HUDEP-2 (cell line): ENCODE measurements around the gene HSD17B11.
"Not testable (repeated sequence)": the region's sequence is repeated elsewhere in the genome, so short reads cannot be mapped to it uniquely, and the experiment has no call there.

Experiments
- DNase-seq, 76 experiments: peaks; one replicate each; lab custom pipeline; 2025; ENCODE audit not compliant: unreplicated experiment in 76 of 76; lab: John Stamatoyannopoulos, UW

HSD17B11 gene

GRCh38 chr4:87363552-87363951, 27.4 kb downstream of the HSD17B11 start:
- DNase-seq: no peak

GRCh38 chr4:87360338-87360935, 30.6 kb downstream of the HSD17B11 start:
- no peak for DNase-seq

- DNase-seq: no peak
These were observed 31.7 kb downstream of the HSD17B11 start for GRCh38 chr4:87359258-87359657.

GRCh38 chr4:87356832-87357526, 34.0 kb downstream of the HSD17B11 start:
- DNase-seq: no peak

- no peak for DNase-seq
These were observed 36.6 kb downstream of the HSD17B11 start for GRCh38 chr4:87354168-87355102.

- DNase-seq: peak in 50 of 76 experiments; percentile 2 to 62 (median 22)
These were observed 37.4 kb downstream of the HSD17B11 start for GRCh38 chr4:87353592-87353991.

GRCh38 chr4:87345139-87345538, 45.8 kb downstream of the HSD17B11 start:
- DNase-seq: no peak

GRCh38 chr4:87342872-87343271, 48.1 kb downstream of the HSD17B11 start:
- no peak for DNase-seq

- peak in 72 of 76 experiments; percentile 7 to 83 (median 53) for DNase-seq
These were observed 48.9 kb downstream of the HSD17B11 start for GRCh38 chr4:87341954-87342635.

GRCh38 chr4:87339440-87339839, 51.5 kb downstream of the HSD17B11 start:
- no peak for DNase-seq

GRCh38 chr4:87337361-87337760, 53.6 kb downstream of the HSD17B11 start:
- DNase-seq: no peak

- DNase-seq: no peak
These were observed 57.7 kb downstream of the HSD17B11 start for GRCh38 chr4:87333267-87333666.

- no peak for DNase-seq
These were observed 60.2 kb downstream of the HSD17B11 start for GRCh38 chr4:87330761-87331160.

- no peak for DNase-seq
These were observed 63.9 kb downstream of the HSD17B11 start for GRCh38 chr4:87327136-87327535.

- no peak for DNase-seq
These were observed 64.5 kb downstream of the HSD17B11 start for GRCh38 chr4:87326460-87326859.

GRCh38 chr4:87322754-87323153, 68.2 kb downstream of the HSD17B11 start, which contains the start of gene HSD17B13:
Gene HSD17B13, minus strand, starts transcription at chr4:87322882. Its CDS starts 41 bp downstream, at chr4:87322841.
- DNase-seq: no peak

- no peak for DNase-seq
These were observed 69.1 kb downstream of the HSD17B11 start for GRCh38 chr4:87321888-87322287.

GRCh38 chr4:87317527-87317926, 73.5 kb downstream of the HSD17B11 start:
- DNase-seq: no peak

GRCh38 chr4:87316961-87317360, 74.0 kb downstream of the HSD17B11 start:
- DNase-seq: no peak

GRCh38 chr4:87315000-87315399, 76.0 kb downstream of the HSD17B11 start:
- DNase-seq: not testable (repeated sequence)

GRCh38 chr4:87313756-87314155, 77.2 kb downstream of the HSD17B11 start:
- DNase-seq: no peak
